COLO829 (cell line): ENCODE data around the gene RABL3.
"Not testable (repeated sequence)": the region's sequence is repeated elsewhere in the genome, so short reads cannot be mapped to it uniquely, and the experiment has no call there.

Experiments used
- DNase-seq: peaks from one replicate; pipeline ENCODE4 v3.0.0; 2012; ENCODE audit warnings: low spot score

RABL3 gene

GRCh38 chr3:120742198-120742848 is at the start of gene RABL3, which contains the start of gene GTF2E1:
RABL3 (minus strand) TSS chr3:120742516; CDS start chr3:120742507, 9 bp downstream.
GTF2E1 (plus strand) TSS chr3:120742744; CDS start chr3:120750553, 7,809 bp downstream.
- DNase-seq: peak; percentile 99

DNA sequence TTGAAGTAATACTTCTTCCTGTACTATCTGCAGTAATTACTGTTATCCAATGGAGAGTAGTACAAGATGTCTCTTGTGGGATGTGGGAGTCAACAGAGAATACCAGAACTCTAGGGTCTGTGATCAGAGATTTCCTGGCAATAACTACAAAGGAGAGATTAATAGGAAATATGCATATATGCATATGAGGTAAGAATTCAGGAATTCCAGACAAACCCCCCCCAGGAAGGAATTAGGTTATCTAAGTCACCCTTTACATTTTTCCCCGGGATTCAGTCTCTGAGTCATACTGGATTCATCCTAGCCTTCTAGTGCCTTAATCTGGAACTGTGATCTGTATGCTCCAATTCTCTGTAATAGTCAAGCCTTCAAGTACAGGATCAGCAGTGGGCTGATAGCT is 49.6 kb upstream of the RABL3 start:
- peak; percentile 58 for DNase-seq

GRCh38 chr3:120791010-120791409 is 48.7 kb upstream of the RABL3 start:
- no peak for DNase-seq

DNA sequence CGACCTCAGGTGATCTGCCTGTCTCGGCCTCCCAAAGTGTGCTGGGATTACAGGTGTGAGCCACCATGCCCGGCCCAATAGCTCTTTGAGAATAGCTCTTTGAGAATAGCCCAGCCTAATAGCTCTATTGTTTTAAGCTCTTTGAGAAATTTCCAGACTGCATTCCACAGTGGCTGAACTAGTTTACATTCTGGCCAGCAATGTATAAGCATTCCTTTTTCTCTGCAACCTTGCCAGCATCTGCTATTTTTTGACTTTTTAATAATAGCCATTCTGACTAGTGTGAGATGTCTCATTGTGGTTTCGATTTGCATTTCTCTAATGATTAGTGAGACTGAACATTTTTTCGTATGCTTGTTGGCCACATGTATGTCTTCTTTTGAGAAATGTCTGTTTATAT is 43.5 kb upstream of the RABL3 start:
- DNase-seq: not testable (repeated sequence)

DNA sequence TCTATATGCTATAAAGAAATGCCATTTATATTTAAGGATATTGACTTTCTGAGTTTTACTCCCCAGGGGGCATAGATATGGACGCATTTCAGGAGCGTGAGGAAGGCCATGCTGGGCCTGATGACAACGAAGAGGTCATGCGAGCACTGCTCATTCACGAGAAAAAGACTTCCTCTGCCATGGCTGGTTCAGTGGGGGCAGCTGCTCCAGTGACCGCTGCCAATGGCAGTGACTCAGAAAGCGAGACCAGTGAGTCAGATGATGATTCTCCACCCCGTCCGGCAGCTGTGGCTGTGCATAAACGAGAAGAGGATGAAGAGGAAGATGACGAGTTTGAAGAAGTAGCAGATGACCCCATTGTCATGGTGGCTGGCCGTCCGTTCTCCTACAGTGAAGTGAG is 38.7 kb upstream of the RABL3 start:
- no peak for DNase-seq

- no peak for DNase-seq
These were observed 36.5 kb upstream of the RABL3 start for GRCh38 chr3:120778776-120779175.

- DNase-seq: no peak
These were observed 33.1 kb upstream of the RABL3 start for GRCh38 chr3:120775411-120775810.

GRCh38 chr3:120773932-120774331 is 31.6 kb upstream of the RABL3 start:
- DNase-seq: peak; percentile 36

DNA sequence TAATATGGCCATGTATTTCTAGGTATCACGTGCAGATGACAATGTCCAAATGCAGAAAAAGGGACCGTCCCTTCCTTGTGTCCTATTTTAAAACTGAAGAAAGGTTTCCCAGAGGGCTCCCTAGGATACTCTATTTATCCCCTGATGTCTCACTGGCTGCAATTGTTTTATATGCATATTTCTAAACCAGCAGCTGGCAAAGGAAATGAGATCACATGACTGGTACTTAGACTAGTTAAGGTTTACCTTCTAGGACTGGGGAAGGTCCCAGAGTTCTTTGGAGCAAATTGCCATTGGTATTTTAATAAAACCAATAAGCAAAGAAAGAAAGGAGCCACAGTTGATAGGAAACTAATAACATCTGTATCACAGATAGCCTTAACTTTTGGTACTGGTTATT is 29.8 kb upstream of the RABL3 start:
- no peak for DNase-seq

- DNase-seq: no peak
These were observed 28.6 kb upstream of the RABL3 start for GRCh38 chr3:120770891-120771290.

GRCh38 chr3:120769436-120769835 is 27.1 kb upstream of the RABL3 start:
- no peak for DNase-seq

DNA sequence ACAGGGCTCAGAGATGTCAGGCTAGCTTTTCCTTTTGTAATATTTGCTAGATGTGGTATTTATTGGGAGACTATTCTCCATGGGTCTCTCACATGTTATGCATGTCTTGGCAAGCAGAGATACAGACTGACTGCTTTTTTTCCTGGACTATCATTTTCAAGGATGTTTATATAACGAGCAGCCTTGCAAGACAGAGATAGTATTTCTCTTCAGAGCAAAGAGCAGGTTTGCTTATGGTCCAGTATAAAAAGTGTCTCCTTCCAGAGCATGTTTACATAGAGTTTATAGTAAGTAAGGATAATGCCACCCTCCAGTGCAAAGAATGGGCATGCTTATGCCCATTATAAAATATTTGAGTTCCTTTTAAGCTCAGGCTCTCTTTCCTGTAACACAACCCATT is 24.8 kb upstream of the RABL3 start:
- DNase-seq: no peak

DNA sequence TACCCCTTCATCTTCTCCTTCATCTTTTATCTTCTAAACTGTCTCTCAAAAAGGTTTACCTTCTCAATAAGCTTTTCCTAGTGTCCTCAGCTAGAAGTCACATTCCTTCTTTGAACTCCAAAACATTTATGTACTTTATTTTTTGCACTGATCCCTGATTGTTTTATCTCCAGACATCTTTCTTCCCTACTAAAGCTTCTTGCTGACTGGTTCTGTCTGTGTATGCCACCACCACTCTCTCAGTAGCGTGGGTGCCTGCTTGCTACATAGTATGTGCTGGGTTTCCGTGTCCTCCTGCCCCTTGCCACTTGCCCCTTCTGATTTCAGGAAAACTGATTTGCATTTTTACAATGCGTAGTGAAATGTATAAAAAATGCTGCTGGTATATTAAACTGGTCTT is 24.3 kb upstream of the RABL3 start:
- no peak for DNase-seq

DNA sequence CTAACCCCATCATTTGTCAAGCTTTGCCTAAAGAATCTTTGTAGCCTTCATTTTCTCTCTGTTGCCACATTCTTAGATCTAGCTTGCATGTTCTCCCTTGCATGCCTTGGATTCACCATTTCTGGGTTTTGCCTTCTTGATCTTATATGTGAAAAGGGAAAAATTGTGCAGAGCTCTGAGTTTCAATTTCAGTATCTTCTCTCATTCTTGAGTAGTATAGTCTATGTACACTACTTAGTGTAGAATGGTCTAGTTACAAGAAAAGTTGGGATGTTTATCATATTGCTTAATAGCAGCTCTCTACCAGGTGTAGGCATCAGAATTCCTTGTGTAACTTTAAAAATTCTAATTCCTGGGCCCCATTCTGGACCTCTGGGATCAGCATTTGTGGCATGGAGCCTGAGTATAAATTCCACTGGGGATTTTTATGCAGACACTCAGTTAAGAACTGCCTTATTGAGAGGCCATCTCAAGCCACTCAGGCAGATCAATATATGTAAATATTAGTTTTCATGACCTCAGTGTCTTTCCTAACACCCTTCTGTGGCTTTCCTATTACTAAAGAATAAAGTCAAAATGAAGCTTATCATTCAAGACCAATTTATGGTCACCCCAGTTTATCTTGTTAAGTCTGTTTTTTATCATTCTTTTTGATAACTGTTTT is 23.6 kb upstream of the RABL3 start:
- DNase-seq: no peak

- DNase-seq: no peak
These were observed 21.9 kb upstream of the RABL3 start for GRCh38 chr3:120764206-120764605.

GRCh38 chr3:120763601-120764000 is 21.3 kb upstream of the RABL3 start:
- no peak for DNase-seq

DNA sequence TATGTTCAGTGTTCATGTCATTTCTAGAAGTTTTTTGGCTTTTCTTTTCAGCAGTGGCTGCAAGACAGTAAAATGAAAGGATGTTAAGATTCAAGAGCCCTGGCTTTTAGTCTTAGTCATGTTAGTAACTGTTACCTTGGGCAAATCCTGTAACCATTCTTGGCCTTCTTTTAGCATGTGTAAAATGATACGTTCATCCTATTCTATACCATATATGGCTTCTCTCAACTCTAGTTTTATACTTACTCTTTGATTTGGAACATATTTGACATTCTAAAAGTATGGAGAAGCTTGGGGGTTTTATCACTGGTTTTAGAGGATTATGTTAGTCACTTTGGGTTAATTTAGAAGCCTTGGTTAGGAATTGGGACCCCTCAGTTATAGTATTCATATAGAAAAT is 20.3 kb upstream of the RABL3 start:
- DNase-seq: no peak

GRCh38 chr3:120758551-120758950 is 16.2 kb upstream of the RABL3 start:
- DNase-seq: not testable (repeated sequence)

GRCh38 chr3:120756061-120756460 is 13.7 kb upstream of the RABL3 start:
- DNase-seq: no peak

- DNase-seq: no peak
These were observed 11.5 kb upstream of the RABL3 start for GRCh38 chr3:120753810-120754209.

- DNase-seq: no peak
These were observed 10.5 kb upstream of the RABL3 start for GRCh38 chr3:120752865-120753264.

DNA sequence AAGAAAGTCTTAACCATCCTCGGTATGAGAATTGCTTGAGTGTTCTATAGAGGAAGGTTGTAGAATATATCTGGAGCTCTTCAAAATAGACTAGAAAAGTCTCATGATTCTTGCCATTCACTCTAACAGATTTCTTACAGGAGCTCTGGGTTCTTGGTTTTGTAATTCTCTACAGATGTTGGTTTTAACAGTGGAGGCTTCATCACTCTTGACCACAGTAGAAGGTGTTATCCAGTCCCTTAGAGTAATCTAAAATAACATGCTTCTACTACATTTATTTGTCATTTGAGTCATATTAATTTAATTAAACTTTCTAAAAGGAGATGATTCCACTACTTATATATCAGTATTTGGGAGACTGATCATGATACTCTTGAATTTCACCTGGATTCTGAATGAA is 9.9 kb upstream of the RABL3 start:
- no peak for DNase-seq

DNA sequence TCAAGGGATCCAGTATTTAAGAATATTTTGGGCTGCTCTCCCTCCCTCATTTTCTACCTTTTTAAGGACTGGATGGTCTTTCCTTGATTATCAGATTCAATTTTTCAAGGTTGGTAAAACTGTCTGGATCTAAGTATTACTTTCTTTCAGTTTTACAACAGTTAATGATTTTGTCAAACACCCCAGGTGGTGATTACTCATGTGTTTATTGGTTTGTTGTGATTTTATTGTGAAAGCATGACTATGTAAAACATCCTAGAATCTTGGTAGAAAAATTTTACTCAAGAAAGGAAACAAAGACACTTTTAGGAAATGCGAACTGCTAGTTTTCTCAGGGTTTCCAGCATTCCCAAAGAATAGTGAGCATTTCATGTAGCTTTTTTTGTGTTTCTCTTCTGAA is 7.5 kb upstream of the RABL3 start:
- no peak for DNase-seq

DNA sequence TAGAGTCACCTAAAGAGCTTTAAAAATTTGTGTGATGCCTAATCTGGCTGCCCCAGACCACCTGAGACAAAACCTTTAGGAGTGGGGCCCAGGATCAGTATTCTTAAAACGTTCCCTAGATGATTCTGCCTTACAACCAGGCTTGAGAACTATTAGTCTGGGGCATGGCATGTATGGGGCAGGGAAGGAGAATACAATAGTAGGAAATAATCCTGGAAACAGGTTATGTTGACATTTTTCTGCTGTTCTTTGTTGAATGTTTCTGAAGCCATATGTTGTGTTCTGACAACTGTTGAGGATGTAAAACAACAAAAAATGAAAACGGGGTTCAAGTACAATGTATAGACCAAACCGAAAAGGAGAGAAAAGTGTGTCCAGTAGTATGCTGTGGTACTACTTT is 3.1 kb upstream of the RABL3 start:
- DNase-seq: no peak
